GM23248 (cell line): ENCODE measurements around the gene PLA2G4E. TPM values are rescaled to one million over a fixed set of nuclear protein-coding genes. Genes with fewer than 3 reads are reported as not detected.

ENCODE experiments used
- DNase-seq: peaks from one replicate; pipeline ENCODE4 v3.0.0-alpha.2; 2015
- H2AFZ ChIP-seq: fragments of 200-600 bp; sonication (generic); 2 replicates; pipeline ENCODE4 v1.6.1; 2016; ENCODE audit warnings: antibody characterized with exemption
- H3F3A ChIP-seq: fragments of 200-600 bp; sonication (generic); 2 replicates; pipeline ENCODE4 v1.6.1; 2016; ENCODE audit warnings: mild to moderate bottlenecking, antibody characterized with exemption, mixed run types; ENCODE audit not compliant: insufficient read depth
- H3K27ac ChIP-seq: fragments of 200-600 bp; sonication (generic); 2 replicates; pipeline ENCODE4 v1.5.1; 2016; ENCODE audit warnings: mild to moderate bottlenecking
- H3K27me3 ChIP-seq: fragments of 200-600 bp; sonication (generic); replicated peaks from 2 replicates; pipeline ENCODE4 v1.6.1; 2016; ENCODE audit warnings: mild to moderate bottlenecking; ENCODE audit not compliant: insufficient read depth
- H3K36me3 ChIP-seq: fragments of 200-600 bp; sonication (generic); 2 replicates; pipeline ENCODE4 v1.6.1; 2016; ENCODE audit warnings: low read depth, mild to moderate bottlenecking
- H3K4me1 ChIP-seq: fragments of 200-600 bp; sonication (generic); 2 replicates; pipeline ENCODE4 v1.6.1; 2016; ENCODE audit warnings: mild to moderate bottlenecking; ENCODE audit not compliant: insufficient read depth
- H3K4me2 ChIP-seq: fragments of 200-600 bp; sonication (generic); one replicate; pipeline ENCODE4 v1.6.1; 2016; ENCODE audit warnings: mild to moderate bottlenecking; ENCODE audit not compliant: unreplicated experiment
- H3K4me3 ChIP-seq: fragments of 200-600 bp; sonication (generic); 2 replicates; pipeline ENCODE4 v1.5.1; 2016; ENCODE audit warnings: mild to moderate bottlenecking
- H3K79me2 ChIP-seq: fragments of 200-600 bp; sonication (generic); 2 replicates; pipeline ENCODE4 v1.6.1; 2016; ENCODE audit warnings: mild to moderate bottlenecking; ENCODE audit not compliant: insufficient read depth
- H3K9ac ChIP-seq: fragments of 200-600 bp; sonication (generic); 2 replicates; pipeline ENCODE4 v1.6.1; 2016; ENCODE audit warnings: mild to moderate bottlenecking
- H3K9me2 ChIP-seq: fragments of 200-600 bp; sonication (generic); 2 replicates; pipeline ENCODE4 v1.6.1; 2016; ENCODE audit warnings: mixed run types, mild to moderate bottlenecking, moderate library complexity; ENCODE audit not compliant: insufficient read depth
- H3K9me3 ChIP-seq: fragments of 200-600 bp; sonication (generic); one replicate; pipeline ENCODE4 v1.6.1; 2017; ENCODE audit warnings: low read depth
- H4K20me1 ChIP-seq: fragments of 200-600 bp; sonication (generic); 2 replicates; pipeline ENCODE4 v1.6.0; 2016; ENCODE audit not compliant: insufficient read depth
- EZH2 ChIP-seq: fragments of 200-600 bp; sonication (generic); IDR thresholded peaks from 2 replicates; pipeline ENCODE4 v1.6.1; 2018; ENCODE audit warnings: antibody characterized with exemption, mild to moderate bottlenecking; ENCODE audit not compliant: insufficient read depth, poor library complexity, severe bottlenecking
- EZH2phosphoT487 ChIP-seq: fragments of 200-600 bp; sonication (generic); IDR thresholded peaks from 2 replicates; pipeline ENCODE4 v1.6.1; 2018; ENCODE audit warnings: antibody characterized with exemption, moderate library complexity, mild to moderate bottlenecking, low read depth; ENCODE audit not compliant: insufficient read depth
- WGBS, 2 experiments: methylation state at CpG; one replicate each; pipeline ENCODE4 v1.1.6; 2015 to 2017; ENCODE audit warnings: low lambda C conversion rate in 2 of 2, low coverage in 1 of 2; ENCODE audit errors: missing lambda C conversion rate in 2 of 2; 5-methylcytosine and 5-hydroxymethylcytosine counted together
- in situ Hi-C: fragments of 300-500 bp; cut with MboI; formaldehyde crosslinking; loops from 2 replicates; pipeline ENCODE4 v1.15.0; 2020
- polyA plus RNA-seq: library from polyadenylated mRNA; unstranded; fragments of >200 nt; fragmentation: Nextera tagmentation; extraction: Ambion mirVana; gene quantifications from 2 replicates; pipeline ENCODE4 v1.2.1, GENCODE V29; 2016
- total RNA-seq: library from RNA; depleted of rRNA; stranded (reverse); fragments of >200 nt; shearing (Covaris generic); gene quantifications from 2 replicates; pipeline ENCODE4 v1.2.3, GENCODE V29; 2014

Gene PLA2G4E
- total and polyA plus RNA-seq, 2 experiments from 2014 or later, result not detected

DNA sequence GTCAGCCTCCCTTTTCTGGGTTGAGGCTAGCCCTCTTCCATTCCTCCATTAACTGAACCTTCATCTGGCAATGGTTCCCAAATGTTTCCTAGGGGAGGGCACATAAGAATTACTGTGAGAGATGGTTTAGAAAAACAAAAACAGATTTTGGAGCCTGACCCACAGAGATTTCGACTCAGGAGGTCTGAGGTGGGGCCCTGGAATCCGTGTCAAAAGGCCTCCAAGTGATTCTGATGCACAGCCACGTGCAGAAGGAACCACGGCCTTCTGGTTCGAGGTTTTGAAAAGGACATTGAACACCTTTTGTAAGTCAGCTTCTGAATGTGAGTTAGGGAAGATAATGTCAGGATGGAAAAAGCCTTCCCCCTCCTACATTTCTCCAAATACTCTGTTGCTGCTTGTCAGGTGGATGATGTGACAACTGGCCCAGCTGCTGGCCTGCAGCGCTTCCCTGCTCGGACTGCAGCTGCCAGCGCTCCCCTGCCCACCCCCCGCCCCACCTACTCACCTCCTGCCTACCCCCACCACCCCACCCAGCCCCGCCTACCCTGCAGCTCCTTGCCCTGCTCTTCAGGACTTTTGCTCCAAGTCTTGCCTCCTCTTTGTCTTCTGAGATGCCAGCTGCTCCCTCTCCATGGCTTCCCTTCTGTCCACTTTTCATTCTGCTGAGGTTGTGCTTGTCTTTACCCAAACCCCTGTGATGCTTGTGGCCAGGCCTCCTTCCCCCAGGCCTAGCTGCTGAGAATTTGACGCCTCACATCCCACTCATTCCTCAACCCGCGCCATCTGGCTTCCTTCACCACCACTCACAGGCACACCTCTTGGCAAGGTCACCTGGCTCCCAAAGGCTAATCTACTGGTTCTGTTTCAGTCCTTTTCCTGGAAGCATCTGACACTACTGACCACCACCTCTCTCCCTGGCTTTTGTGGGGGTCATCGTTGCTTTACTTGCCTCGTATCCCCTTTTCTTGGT is 55.1 kb downstream of the PLA2G4E start:
- Histone ChIP-seq H3K27me3 (no peaks in the 10 kb centered on the region), H3K9me2 (no peaks in the 10 kb centered on the region), H3K9me3 (no peaks in the 10 kb centered on the region), H3K27ac (no peak overlapping the region), H3F3A (peaks cover 24% of the 10 kb centered on the region), H3K4me2 (no peak overlapping the region), H3K9ac (no peak overlapping the region), H3K4me1 (peaks cover 24% of the 10 kb centered on the region), H3K79me2 (peaks cover 99% of the 10 kb centered on the region), H4K20me1 (no peaks in the 10 kb centered on the region), H3K36me3 (no peaks in the 10 kb centered on the region), H3K4me3 (no peak overlapping the region), H2AFZ (no peak overlapping the region)
- WGBS, 2 experiments, result 72 to 76% methylated on average over 12 to 15 of the region's 15 CpGs
- peak; percentile 39 for DNase-seq
- in situ Hi-C loops, result no loop called here
- TF ChIP-seq EZH2 (no peak), EZH2phosphoT487 (no peak)

DNA sequence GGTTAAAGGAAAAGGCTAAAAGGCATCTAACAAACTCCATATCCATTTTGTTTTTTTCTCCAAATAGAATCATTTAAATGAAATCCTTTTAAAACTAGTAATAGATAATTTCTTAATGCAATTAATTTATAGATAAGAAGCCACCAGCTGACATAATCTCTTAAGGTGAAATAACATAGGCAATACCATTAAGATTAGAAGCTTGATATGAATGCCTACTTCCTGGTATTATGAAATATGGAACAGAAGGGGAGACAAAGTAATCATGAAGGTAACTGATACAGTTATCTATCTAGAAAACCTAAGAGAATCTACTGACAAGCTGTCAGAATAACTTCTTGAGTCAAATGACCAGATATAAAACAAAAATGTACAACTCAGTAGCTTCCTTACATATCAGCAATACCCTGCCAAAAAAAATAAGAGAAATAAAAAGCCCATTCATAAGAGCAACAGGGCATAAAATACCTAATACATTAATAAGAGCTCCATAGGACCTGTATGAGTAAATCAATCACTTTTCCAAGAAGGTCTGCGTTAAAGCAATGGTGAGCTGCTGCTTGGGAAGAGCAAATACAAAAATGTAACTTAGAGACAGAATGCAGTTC is 59.1 kb downstream of the PLA2G4E start:
- 89 to 95% methylated on average over 1 of the region's 1 CpG for WGBS, 2 experiments
- Histone ChIP-seq H2AFZ (no peak overlapping the region), H3K9me3 (no peaks in the 10 kb centered on the region), H3K36me3 (0 out of 2 replicates have a peak, but pooled peaks cover 3% of the 10 kb centered on the region), H3K27ac (no peak overlapping the region), H3K4me3 (no peak overlapping the region), H3K4me1 (no peaks in the 10 kb centered on the region), H3K9me2 (no peaks in the 10 kb centered on the region), H3K27me3 (no peaks in the 10 kb centered on the region), H3K9ac (no peak overlapping the region), H3K79me2 (peaks cover 98% of the 10 kb centered on the region), H3F3A (no peaks in the 10 kb centered on the region), H3K4me2 (no peak overlapping the region), H4K20me1 (no peaks in the 10 kb centered on the region)
- in situ Hi-C loops, result no loop called here
- DNase-seq, result no peak
- TF ChIP-seq EZH2phosphoT487, result no peak
- no peak for TF ChIP-seq EZH2

DNA sequence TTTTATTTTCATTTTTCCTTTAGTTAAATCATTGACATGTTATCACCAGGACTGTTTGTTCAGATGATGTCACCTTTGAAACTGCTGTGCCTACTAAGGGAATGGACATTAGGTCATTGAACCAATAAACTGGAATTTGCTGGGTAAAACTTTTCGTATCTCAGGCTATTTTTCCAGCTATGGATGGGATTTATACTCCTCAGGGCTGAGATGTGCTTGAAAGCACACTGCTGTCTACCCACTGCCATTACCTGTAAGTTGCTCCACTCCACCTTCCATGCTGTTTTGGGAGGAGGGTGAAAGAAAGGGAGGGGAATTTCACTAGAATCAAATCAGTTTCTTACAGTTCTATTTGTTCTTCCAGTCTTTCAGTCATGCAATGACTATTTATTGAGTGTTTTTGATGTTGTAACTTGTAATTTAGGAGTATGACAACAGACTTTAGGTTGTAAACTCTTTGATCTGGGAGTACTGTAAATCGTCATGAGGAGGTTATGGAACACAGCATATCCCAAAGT is 59.8 kb downstream of the PLA2G4E start:
- Histone ChIP-seq H3K9me2 (no peaks in the 10 kb centered on the region), H3K27ac (no peak overlapping the region), H3K27me3 (no peaks in the 10 kb centered on the region), H2AFZ (no peak overlapping the region), H3F3A (no peaks in the 10 kb centered on the region), H3K9ac (no peak overlapping the region), H3K36me3 (0 out of 2 replicates have a peak, but pooled peaks cover 3% of the 10 kb centered on the region), H3K79me2 (peaks cover 98% of the 10 kb centered on the region), H3K4me2 (no peak overlapping the region), H3K4me3 (no peak overlapping the region), H3K9me3 (no peaks in the 10 kb centered on the region), H3K4me1 (no peaks in the 10 kb centered on the region), H4K20me1 (no peaks in the 10 kb centered on the region)
- TF ChIP-seq EZH2phosphoT487, result no peak
- no peak for TF ChIP-seq EZH2
- peak; percentile 29 for DNase-seq
- in situ Hi-C loops, result no loop called here
- 13 to 15% methylated on average over 2 of the region's 2 CpGs for WGBS, 2 experiments

DNA sequence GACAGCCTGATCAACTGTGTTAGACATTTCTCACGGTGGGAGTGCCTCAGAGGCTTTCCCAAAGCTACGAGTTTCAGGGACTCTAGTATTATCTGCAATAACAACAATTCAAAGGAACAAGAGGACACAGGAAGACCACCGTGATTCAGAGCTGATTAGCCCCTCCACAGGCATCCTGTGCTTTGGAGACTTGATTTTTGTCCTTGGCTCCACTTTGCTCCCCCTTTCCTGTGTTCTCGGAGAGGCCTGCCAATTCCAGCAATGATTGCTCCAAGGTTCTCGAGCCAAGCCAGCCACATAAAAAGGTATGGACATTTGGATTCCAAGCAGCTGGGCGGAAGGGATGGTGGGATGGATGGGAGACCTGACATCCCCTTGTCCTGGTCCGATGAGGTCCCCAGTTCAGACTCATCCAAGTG is 62.8 kb downstream of the PLA2G4E start:
- Histone ChIP-seq H3K4me1 (no peaks in the 10 kb centered on the region), H3K4me2 (no peak overlapping the region)

More for the DNA sequence above, 62.8 kb downstream of the PLA2G4E start:
- H3K9me2 ChIP-seq, result no peaks in the 10 kb centered on the region
- H3K27ac ChIP-seq, result no peak overlapping the region
- no peak for DNase-seq
- no peak for TF ChIP-seq EZH2
- TF ChIP-seq EZH2phosphoT487, result no peak
- H3K4me3 ChIP-seq, result no peak overlapping the region
- H3K9ac ChIP-seq, result no peak overlapping the region
- H3K9me3 ChIP-seq, result no peaks in the 10 kb centered on the region
- no peak overlapping the region for H2AFZ ChIP-seq
- no peaks in the 10 kb centered on the region for H4K20me1 ChIP-seq
- no peaks in the 10 kb centered on the region for H3F3A ChIP-seq
- WGBS, 2 experiments, result 83 to 88% methylated on average over 7 of the region's 7 CpGs
- H3K79me2 ChIP-seq, result peaks cover 83% of the 10 kb centered on the region
- H3K36me3 ChIP-seq, result 0 out of 2 replicates have a peak, but pooled peaks cover 10% of the 10 kb centered on the region
- H3K27me3 ChIP-seq, result no peaks in the 10 kb centered on the region
- in situ Hi-C loops, result no loop called here
